Measurements from ENCODE around the gene TNRC6B.

The TNRC6B gene

GRCh38 chr22:40243891-40244290, 66.2 kb downstream of the TNRC6B start:
- DNase-seq, result no peak

- DNase-seq, result no peak
Observed at GRCh38 chr22:40244586-40244985, 66.9 kb downstream of the TNRC6B start.

- DNase-seq, result peak; percentile 65 to 73
Observed at GRCh38 chr22:40247976-40248375, 70.3 kb downstream of the TNRC6B start.

GRCh38 chr22:40249286-40249685, 71.6 kb downstream of the TNRC6B start:
- DNase-seq, result no peak

GRCh38 chr22:40250608-40251007, 72.9 kb downstream of the TNRC6B start:
- peak in 1 of 2 experiments; percentile 49 for DNase-seq

GRCh38 chr22:40251106-40251505, 73.4 kb downstream of the TNRC6B start:
- DNase-seq, result no peak

- no peak for DNase-seq
Observed at GRCh38 chr22:40252146-40252545, 74.4 kb downstream of the TNRC6B start.

- no peak for DNase-seq
Observed at GRCh38 chr22:40256516-40256915, 78.8 kb downstream of the TNRC6B start.

- no peak for DNase-seq
Observed at GRCh38 chr22:40258017-40258416, 80.3 kb downstream of the TNRC6B start.

GRCh38 chr22:40258501-40258915, 80.8 kb downstream of the TNRC6B start:
- DNase-seq, result no peak

GRCh38 chr22:40261783-40262182, 84.1 kb downstream of the TNRC6B start:
- DNase-seq, result no peak

GRCh38 chr22:40263191-40263590, 85.5 kb downstream of the TNRC6B start:
- no peak for DNase-seq

- DNase-seq, result peak in 1 of 2 experiments; percentile 32
Observed at GRCh38 chr22:40265783-40266182, 88.1 kb downstream of the TNRC6B start.

- DNase-seq, result no peak
Observed at GRCh38 chr22:40270031-40270430, 92.3 kb downstream of the TNRC6B start.

- no peak for DNase-seq
Observed at GRCh38 chr22:40270748-40271373, 93.1 kb downstream of the TNRC6B start.

- no peak for DNase-seq
Observed at GRCh38 chr22:40271440-40271839, 93.7 kb downstream of the TNRC6B start.

GRCh38 chr22:40273319-40273718, 95.6 kb downstream of the TNRC6B start:
- no peak for DNase-seq

- no peak for DNase-seq
Observed at GRCh38 chr22:40276996-40277823, 99.5 kb downstream of the TNRC6B start.

- DNase-seq, result no peak
Observed at GRCh38 chr22:40279017-40279416, 101.3 kb downstream of the TNRC6B start.

GRCh38 chr22:40281717-40282116, 104.0 kb downstream of the TNRC6B start:
- no peak for DNase-seq

GRCh38 chr22:40285513-40285912, 107.8 kb downstream of the TNRC6B start:
- DNase-seq, result no peak

GRCh38 chr22:40289991-40290459, 112.3 kb downstream of the TNRC6B start:
- peak; percentile 77 to 79 for DNase-seq

GRCh38 chr22:40290516-40290915, 112.8 kb downstream of the TNRC6B start:
- no peak for DNase-seq

- DNase-seq, result no peak
Observed at GRCh38 chr22:40294696-40295095, 117.0 kb downstream of the TNRC6B start.

All from activated T-cell treated with anti-CD3 and anti-CD28 coated beads, Interleukin-2, amount 50 U/mL, for 48 hours (primary cell).